BJ (cell line): ENCODE data around the gene STRA8. TPM values are rescaled to one million over a fixed set of nuclear protein-coding genes. Genes with fewer than 3 reads are reported as not detected.

Source experiments
- CTCF ChIA-PET: fragments of 350-600 bp; formaldehyde crosslinking; extraction: SDS; loops from one replicate; lab custom pipeline; 2021; ENCODE audit warnings: antibody characterized with exemption, inconsistent platforms; lab: Yijun Ruan, JAX
- POLR2A ChIA-PET: fragments of 300-600 bp; sonication (Branson Sonifier 250); formaldehyde crosslinking; extraction: SDS; loops from one replicate; lab custom pipeline; 2021; ENCODE audit warnings: antibody characterized with exemption; lab: Charles Lee
- DNase-seq: peaks from one replicate; pipeline ENCODE4 v3.0.0-alpha.2; 2011; ENCODE audit warnings: low read depth
- H3K27me3 ChIP-seq: 2 replicates; pipeline ENCODE4 v1.6.0; 2011; ENCODE audit warnings: low read length; ENCODE audit not compliant: control insufficient read depth, insufficient read depth
- H3K36me3 ChIP-seq: 2 replicates; pipeline ENCODE4 v1.5.1; 2011; ENCODE audit warnings: low read length; ENCODE audit not compliant: control insufficient read depth, insufficient read depth
- H3K4me3 ChIP-seq: 2 replicates; pipeline ENCODE4 v1.5.1; 2011; ENCODE audit warnings: low read depth, mild to moderate bottlenecking, control low read depth, low read length
- polyA plus RNA-seq: library from polyadenylated mRNA; depleted of rRNA; stranded (reverse); fragments of >200 nt; gene quantifications from 2 replicates; pipeline ENCODE4 v1.2.3, GENCODE V29; 2011
- TF ChIP-seq, protein P1 (sequence below): IDR thresholded peaks from 2 replicates; pipeline ENCODE4 v1.5.1; 2011; ENCODE audit warnings: low read depth, mild to moderate bottlenecking, control low read depth, inconsistent platforms, low read length, moderate library complexity; ENCODE audit not compliant: insufficient read depth

Gene STRA8
- polyA plus RNA-seq, 1 experiment: not detected

DNA sequence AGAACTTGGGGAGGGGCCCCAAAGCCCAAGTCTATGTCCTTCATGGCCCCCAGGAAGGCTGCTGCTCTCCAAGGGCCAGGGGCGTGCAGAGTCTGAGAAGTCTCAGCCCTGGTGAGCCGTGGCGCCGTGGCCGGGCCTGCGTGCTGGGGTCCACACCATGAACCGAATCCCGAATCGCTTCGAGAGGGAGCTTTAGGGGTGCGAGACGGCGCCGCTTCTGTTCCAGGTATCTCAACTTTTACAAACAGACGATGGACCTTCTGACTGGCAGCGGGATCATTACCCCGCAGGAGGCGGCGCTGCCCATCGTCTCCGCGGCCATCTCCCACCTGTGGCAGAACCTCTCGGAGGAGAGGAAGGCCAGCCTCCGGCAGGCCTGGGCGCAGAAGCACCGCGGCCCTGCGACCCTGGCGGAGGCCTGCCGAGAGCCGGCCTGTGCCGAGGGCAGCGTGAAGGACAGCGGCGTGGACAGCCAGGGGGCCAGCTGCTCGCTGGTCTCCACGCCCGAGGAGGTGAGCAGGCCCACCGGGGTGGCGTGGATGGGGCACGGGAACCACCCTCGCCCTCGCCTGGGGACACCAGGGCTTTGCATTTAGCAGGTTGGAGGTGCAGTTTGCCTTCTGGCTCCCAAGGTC, 12.7 kb downstream of the STRA8 start:
- H3K36me3 ChIP-seq: no peaks in the 10 kb centered on the region
- no peak for DNase-seq
- CTCF ChIA-PET: no interaction called here
- peaks cover 4% of the 10 kb centered on the region for H3K27me3 ChIP-seq
- POLR2A ChIA-PET: no interaction called here
- TF ChIP-seq, protein P1, sequence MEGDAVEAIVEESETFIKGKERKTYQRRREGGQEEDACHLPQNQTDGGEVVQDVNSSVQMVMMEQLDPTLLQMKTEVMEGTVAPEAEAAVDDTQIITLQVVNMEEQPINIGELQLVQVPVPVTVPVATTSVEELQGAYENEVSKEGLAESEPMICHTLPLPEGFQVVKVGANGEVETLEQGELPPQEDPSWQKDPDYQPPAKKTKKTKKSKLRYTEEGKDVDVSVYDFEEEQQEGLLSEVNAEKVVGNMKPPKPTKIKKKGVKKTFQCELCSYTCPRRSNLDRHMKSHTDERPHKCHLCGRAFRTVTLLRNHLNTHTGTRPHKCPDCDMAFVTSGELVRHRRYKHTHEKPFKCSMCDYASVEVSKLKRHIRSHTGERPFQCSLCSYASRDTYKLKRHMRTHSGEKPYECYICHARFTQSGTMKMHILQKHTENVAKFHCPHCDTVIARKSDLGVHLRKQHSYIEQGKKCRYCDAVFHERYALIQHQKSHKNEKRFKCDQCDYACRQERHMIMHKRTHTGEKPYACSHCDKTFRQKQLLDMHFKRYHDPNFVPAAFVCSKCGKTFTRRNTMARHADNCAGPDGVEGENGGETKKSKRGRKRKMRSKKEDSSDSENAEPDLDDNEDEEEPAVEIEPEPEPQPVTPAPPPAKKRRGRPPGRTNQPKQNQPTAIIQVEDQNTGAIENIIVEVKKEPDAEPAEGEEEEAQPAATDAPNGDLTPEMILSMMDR: no peak
- no peak overlapping the region for H3K4me3 ChIP-seq

- no peak for DNase-seq
- ChIA-PET CTCF (no interaction called here), POLR2A (no interaction called here)
- no peaks in the 10 kb centered on the region for H3K36me3 ChIP-seq
- peaks cover 3% of the 10 kb centered on the region; the same call in 1 of the 2 replicates for H3K27me3 ChIP-seq
- no peak overlapping the region for H3K4me3 ChIP-seq
- TF ChIP-seq, protein P1: no peak
These were observed 14.3 kb downstream of the STRA8 start for GRCh38 chr7:135247746-135248471.

- ChIA-PET CTCF (no interaction called here), POLR2A (no interaction called here)
- DNase-seq: no peak
- TF ChIP-seq, protein P1: no peak
- H3K27me3 ChIP-seq: no peaks in the 10 kb centered on the region; the same call in 1 of the 2 replicates
- H3K4me3 ChIP-seq: no peak overlapping the region
- no peaks in the 10 kb centered on the region for H3K36me3 ChIP-seq
These were observed 14.9 kb downstream of the STRA8 start for GRCh38 chr7:135248546-135248945.

- Histone ChIP-seq H3K27me3 (no peaks in the 10 kb centered on the region), H3K36me3 (no peaks in the 10 kb centered on the region), H3K4me3 (no peak overlapping the region)
- ChIA-PET CTCF (interaction anchor here (2.7 kb wide), 1 partner anchor 23 kb away, joined by 9 read pairs; no protein-coding TSS in a partner anchor), POLR2A (no interaction called here)
- TF ChIP-seq, protein P1: no peak
- no peak for DNase-seq
These were observed 18.1 kb downstream of the STRA8 start for GRCh38 chr7:135251496-135252391.
